GM21528 (cell line): ENCODE measurements around the gene ERLEC1.
"Not testable (repeated sequence)": the region's sequence is repeated elsewhere in the genome, so short reads cannot be mapped to it uniquely, and the experiment has no call there.

ENCODE experiments used
- ATAC-seq: cut with Tn5 transposase; IDR thresholded peaks from one replicate; pipeline ENCODE4 v1.9.1; 2021; ENCODE audit warnings: mild to moderate bottlenecking, moderate library complexity; ENCODE audit not compliant: unreplicated experiment, low FRiP score

ERLEC1 gene

GRCh38 chr2:53780056-53780455 is 6.8 kb upstream of the ERLEC1 start:
- ATAC-seq, result no peak

GRCh38 chr2:53782676-53783075 is 4.2 kb upstream of the ERLEC1 start:
- ATAC-seq, result no peak

GRCh38 chr2:53784436-53784835 is 2.4 kb upstream of the ERLEC1 start:
- no peak for ATAC-seq

GRCh38 chr2:53785366-53785765 is 1.5 kb upstream of the ERLEC1 start:
- no peak for ATAC-seq

- peak; percentile 11 for ATAC-seq
Observed at GRCh38 chr2:53786352-53786704, 516 bp upstream of the ERLEC1 start.

GRCh38 chr2:53787614-53788289 is 908 bp downstream of the ERLEC1 start:
- no peak for ATAC-seq

GRCh38 chr2:53793261-53793660 is 6.4 kb downstream of the ERLEC1 start:
- ATAC-seq, result no peak

- ATAC-seq, result no peak
Observed at GRCh38 chr2:53793821-53794220, 7.0 kb downstream of the ERLEC1 start.

GRCh38 chr2:53801547-53801946 is 14.7 kb downstream of the ERLEC1 start:
- ATAC-seq, result no peak

- ATAC-seq, result no peak
Observed at GRCh38 chr2:53802617-53803151, 15.8 kb downstream of the ERLEC1 start.

GRCh38 chr2:53811601-53812000 is 24.8 kb downstream of the ERLEC1 start:
- ATAC-seq, result no peak

GRCh38 chr2:53813151-53813550 is 26.3 kb downstream of the ERLEC1 start:
- ATAC-seq, result no peak

GRCh38 chr2:53818854-53819435 is 32.1 kb downstream of the ERLEC1 start:
- ATAC-seq, result no peak

GRCh38 chr2:53819634-53820033 is 32.8 kb downstream of the ERLEC1 start:
- ATAC-seq, result no peak

GRCh38 chr2:53820048-53820447 is 33.2 kb downstream of the ERLEC1 start:
- ATAC-seq, result no peak

- ATAC-seq, result no peak
Observed at GRCh38 chr2:53820711-53821110, 33.9 kb downstream of the ERLEC1 start.

- no peak for ATAC-seq
Observed at GRCh38 chr2:53821810-53822209, 35.0 kb downstream of the ERLEC1 start.

- ATAC-seq, result not testable (repeated sequence)
Observed at GRCh38 chr2:53823639-53824038, 36.8 kb downstream of the ERLEC1 start.

GRCh38 chr2:53826030-53826410 is 39.2 kb downstream of the ERLEC1 start:
- ATAC-seq, result no peak

- no peak for ATAC-seq
Observed at GRCh38 chr2:53826587-53827397, 39.9 kb downstream of the ERLEC1 start.

GRCh38 chr2:53827398-53828175 is 40.7 kb downstream of the ERLEC1 start:
- no peak for ATAC-seq
